ENCODE data around the gene LPO. TPM values are rescaled to one million over a fixed set of nuclear protein-coding genes. Genes with fewer than 3 reads are reported as not detected.

Gene LPO
- polyA plus RNA-seq, 1 donor from 2014 or later, result not detected

GRCh38 chr17:58275417-58275816, 37.0 kb downstream of the LPO start:
- Histone ChIP-seq H3K4me2 (ENCODE audit: low read length) (no peak overlapping the region), H3K36me3 (ENCODE audit: insufficient read depth, low read length) (no peaks in the 10 kb centered on the region), H3K27ac (ENCODE audit: low read length) (no peak overlapping the region), H3K9me2 (ENCODE audit: insufficient read depth, low read length) (no peaks in the 10 kb centered on the region), H3K9ac (ENCODE audit: low read length) (no peak overlapping the region), H3K79me2 (replicated peaks; ENCODE audit: insufficient read depth, low read length) (no peaks in the 10 kb centered on the region), H3K27me3 (ENCODE audit: insufficient read depth, low read depth, low read length) (no peaks in the 10 kb centered on the region), H4K20me1 (ENCODE audit: insufficient read depth) (no peaks in the 10 kb centered on the region), H3F3A (ENCODE audit: insufficient read depth, low read length, poor library complexity, severe bottlenecking) (no peaks in the 10 kb centered on the region), H3K9me3 (ENCODE audit: low read length) (no peaks in the 10 kb centered on the region), H3K4me3 (ENCODE audit: low read length) (no peak overlapping the region), H2AFZ (ENCODE audit: low read depth, low read length) (no peak overlapping the region)
- no peak for TF ChIP-seq POLR2AphosphoS5 (IDR thresholded peaks at IDR 0.05)
- TF ChIP-seq REST (IDR thresholded peaks at IDR 0.05; ENCODE audit: borderline replicate concordance), result no peak
- TF ChIP-seq EZH2 (IDR thresholded peaks at IDR 0.05; ENCODE audit: borderline replicate concordance, insufficient read depth, low read length, poor library complexity, severe bottlenecking), result no peak
- TF ChIP-seq SMC3 (conservative IDR thresholded peaks at IDR 0.05; ENCODE audit: poor library complexity), result no peak
- no peak for TF ChIP-seq MXI1 (conservative IDR thresholded peaks at IDR 0.05; ENCODE audit: poor library complexity, severe bottlenecking)
- no peak for TF ChIP-seq RAD21 (conservative IDR thresholded peaks at IDR 0.05)
- TF ChIP-seq EP300 (conservative IDR thresholded peaks at IDR 0.05; ENCODE audit: poor library complexity, severe bottlenecking), result no peak
- no peak for TF ChIP-seq TAF1 (IDR thresholded peaks at IDR 0.05; ENCODE audit: low read depth)
- TF ChIP-seq CTCF (IDR thresholded peaks at IDR 0.05; ENCODE audit: poor library complexity, severe bottlenecking), result no peak

- no peaks in the 10 kb centered on the region for H3K27me3 ChIP-seq (ENCODE audit: insufficient read depth, low read depth, low read length)
Measured at GRCh38 chr17:58276423-58276822, 38.0 kb downstream of the LPO start.

More at GRCh38 chr17:58276423-58276822, 38.0 kb downstream of the LPO start:
- Histone ChIP-seq H3K4me2 (ENCODE audit: low read length) (no peak overlapping the region), H3K36me3 (ENCODE audit: insufficient read depth, low read length) (no peaks in the 10 kb centered on the region), H3K27ac (ENCODE audit: low read length) (no peak overlapping the region), H3K9me3 (ENCODE audit: low read length) (no peaks in the 10 kb centered on the region), H4K20me1 (ENCODE audit: insufficient read depth) (no peaks in the 10 kb centered on the region), H3K4me3 (ENCODE audit: low read length) (no peak overlapping the region), H2AFZ (ENCODE audit: low read depth, low read length) (no peak overlapping the region), H3F3A (ENCODE audit: insufficient read depth, low read length, poor library complexity, severe bottlenecking) (no peaks in the 10 kb centered on the region), H3K9me2 (ENCODE audit: insufficient read depth, low read length) (no peaks in the 10 kb centered on the region), H3K9ac (ENCODE audit: low read length) (no peak overlapping the region), H3K79me2 (replicated peaks; ENCODE audit: insufficient read depth, low read length) (no peaks in the 10 kb centered on the region)
- TF ChIP-seq EZH2 (IDR thresholded peaks at IDR 0.05; ENCODE audit: borderline replicate concordance, insufficient read depth, low read length, poor library complexity, severe bottlenecking) (no peak), POLR2AphosphoS5 (IDR thresholded peaks at IDR 0.05) (no peak), SMC3 (conservative IDR thresholded peaks at IDR 0.05; ENCODE audit: poor library complexity) (no peak), MXI1 (conservative IDR thresholded peaks at IDR 0.05; ENCODE audit: poor library complexity, severe bottlenecking) (no peak), EP300 (conservative IDR thresholded peaks at IDR 0.05; ENCODE audit: poor library complexity, severe bottlenecking) (no peak), RAD21 (conservative IDR thresholded peaks at IDR 0.05) (no peak), TAF1 (IDR thresholded peaks at IDR 0.05; ENCODE audit: low read depth) (no peak), REST (IDR thresholded peaks at IDR 0.05; ENCODE audit: borderline replicate concordance) (no peak), CTCF (IDR thresholded peaks at IDR 0.05; ENCODE audit: poor library complexity, severe bottlenecking) (no peak)
